SK-N-SH treated with all-trans-retinoic acid at 6 μM for 48 hours (cell line): ENCODE results near the gene THSD7A.

ENCODE experiments used
- ATAC-seq: fragments of 200-7000 bp; cut with Tn5 transposase; 3 replicates; pipeline ENCODE4 v1.9.1; 2020; ENCODE audit warnings: mild to moderate bottlenecking, moderate library complexity
- ARNTL ChIP-seq: fragments of 450-650 bp; formaldehyde crosslinking; IDR thresholded peaks from 2 replicates; pipeline ENCODE4 v1.5.0; 2020; ENCODE audit warnings: low read depth, mild to moderate bottlenecking, moderate library complexity, borderline replicate concordance
- BACH2 ChIP-seq: fragments of 250-450 bp; sonication (Bioruptor Pico); IDR thresholded peaks from 2 replicates; pipeline ENCODE4 v1.9.0; 2021; ENCODE audit warnings: mild to moderate bottlenecking, borderline replicate concordance
- CSDC2 ChIP-seq: fragments of 250-450 bp; sonication (Bioruptor Pico); IDR thresholded peaks from 2 replicates; pipeline ENCODE4 v1.5.0; 2020; ENCODE audit warnings: mild to moderate bottlenecking, moderate library complexity
- ESRRG ChIP-seq: fragments of 250-450 bp; sonication (Bioruptor Pico); IDR thresholded peaks from 2 replicates; pipeline ENCODE4 v1.6.1; 2021; ENCODE audit warnings: mild to moderate bottlenecking
- GLIS3 ChIP-seq: fragments of 250-450 bp; sonication (Bioruptor Pico); IDR thresholded peaks from 2 replicates; pipeline ENCODE4 v1.5.0; 2020; ENCODE audit warnings: mild to moderate bottlenecking, moderate library complexity
- ISL1 ChIP-seq: fragments of 250-450 bp; sonication (Bioruptor Pico); IDR thresholded peaks from 2 replicates; pipeline ENCODE4 v2.1.2; 2022; ENCODE audit warnings: mild to moderate bottlenecking, moderate library complexity
- OSR1 ChIP-seq: fragments of 250-450 bp; sonication (Bioruptor Pico); IDR thresholded peaks from 2 replicates; pipeline ENCODE4 v1.8.0; 2022; ENCODE audit warnings: moderate library complexity, mild to moderate bottlenecking, inconsistent platforms
- POU6F1 ChIP-seq: fragments of 250-450 bp; sonication (Bioruptor Pico); IDR thresholded peaks from 2 replicates; pipeline ENCODE4 v1.8.0; 2021; ENCODE audit warnings: low read depth, mild to moderate bottlenecking, moderate library complexity, borderline replicate concordance
- PPARA ChIP-seq: fragments of 250-450 bp; sonication (Bioruptor Pico); IDR thresholded peaks from 2 replicates; pipeline ENCODE4 v1.5.0; 2020; ENCODE audit warnings: mild to moderate bottlenecking, borderline replicate concordance
- RARB ChIP-seq: fragments of 250-450 bp; sonication (Bioruptor Pico); IDR thresholded peaks from 2 replicates; pipeline ENCODE4 v1.8.0; 2021; ENCODE audit warnings: mild to moderate bottlenecking, moderate library complexity
- SNAI2 ChIP-seq: fragments of 250-450 bp; sonication (Bioruptor Pico); IDR thresholded peaks from 2 replicates; pipeline ENCODE4 v1.5.0; 2020; ENCODE audit warnings: mild to moderate bottlenecking, moderate library complexity
- TCF4 ChIP-seq: fragments of 250-450 bp; sonication (Bioruptor Pico); IDR thresholded peaks from 2 replicates; pipeline ENCODE4 v1.8.0; 2021; ENCODE audit warnings: mild to moderate bottlenecking, moderate library complexity, borderline replicate concordance
- TOX ChIP-seq: fragments of 250-450 bp; sonication (Bioruptor Pico); IDR thresholded peaks from 2 replicates; pipeline ENCODE4 v1.8.0; 2021; ENCODE audit warnings: mild to moderate bottlenecking, moderate library complexity, borderline replicate concordance
- TSHZ2 ChIP-seq: fragments of 250-450 bp; sonication (Bioruptor Pico); IDR thresholded peaks from 2 replicates; pipeline ENCODE4 v1.5.0; 2020; ENCODE audit warnings: mild to moderate bottlenecking, moderate library complexity
- ZC3H10 ChIP-seq: fragments of 250-450 bp; sonication (Bioruptor Pico); IDR thresholded peaks from 2 replicates; pipeline ENCODE4 v1.5.1; 2021; ENCODE audit warnings: mild to moderate bottlenecking, moderate library complexity
- ZFP30 ChIP-seq: fragments of 450-650 bp; formaldehyde crosslinking; IDR thresholded peaks from 2 replicates; pipeline ENCODE4 v1.5.0; 2022; ENCODE audit warnings: mild to moderate bottlenecking, moderate library complexity
- ZNF70 ChIP-seq: fragments of 450-650 bp; formaldehyde crosslinking; IDR thresholded peaks from 2 replicates; pipeline ENCODE4 v1.5.0; 2020; ENCODE audit warnings: mild to moderate bottlenecking, moderate library complexity
- ZNF8 ChIP-seq: fragments of 450-650 bp; formaldehyde crosslinking; IDR thresholded peaks from 2 replicates; pipeline ENCODE4 v1.5.0; 2020; ENCODE audit warnings: mild to moderate bottlenecking, moderate library complexity
- TF ChIP-seq, protein P1 (sequence below): fragments of 250-450 bp; sonication (Bioruptor Pico); IDR thresholded peaks from 2 replicates; pipeline ENCODE4 v1.5.1; 2020; ENCODE audit warnings: low read depth, mild to moderate bottlenecking, moderate library complexity
- TF ChIP-seq, protein P2 (sequence below): fragments of 250-450 bp; sonication (Bioruptor Pico); IDR thresholded peaks from 2 replicates; pipeline ENCODE4 v1.8.0; 2020; ENCODE audit warnings: mild to moderate bottlenecking, moderate library complexity, borderline replicate concordance
- TF ChIP-seq, protein P3 (sequence below): fragments of 250-450 bp; sonication (Bioruptor Pico); IDR thresholded peaks from 2 replicates; pipeline ENCODE4 v1.5.1; 2021; ENCODE audit warnings: mild to moderate bottlenecking, moderate library complexity

THSD7A gene

DNA sequence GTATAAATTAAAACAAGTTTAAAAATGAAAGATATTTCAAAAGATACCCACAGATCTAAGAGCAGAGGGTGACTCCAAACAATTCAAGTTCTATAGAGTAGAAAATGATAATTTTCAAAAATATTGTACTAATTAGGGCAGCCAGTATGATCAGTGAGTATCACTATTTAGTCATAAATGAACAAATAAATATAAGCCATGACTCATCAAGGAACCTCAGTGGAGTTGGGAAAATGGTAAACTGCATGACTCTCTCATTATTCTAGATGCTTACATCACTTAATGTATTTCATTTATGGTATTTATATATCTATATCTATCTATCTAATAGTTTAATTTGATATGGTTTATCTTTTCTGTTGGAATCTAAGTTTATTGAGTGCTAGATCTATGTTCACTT, 94.3 kb downstream of the THSD7A start (continued):
- TF ChIP-seq, protein P1, sequence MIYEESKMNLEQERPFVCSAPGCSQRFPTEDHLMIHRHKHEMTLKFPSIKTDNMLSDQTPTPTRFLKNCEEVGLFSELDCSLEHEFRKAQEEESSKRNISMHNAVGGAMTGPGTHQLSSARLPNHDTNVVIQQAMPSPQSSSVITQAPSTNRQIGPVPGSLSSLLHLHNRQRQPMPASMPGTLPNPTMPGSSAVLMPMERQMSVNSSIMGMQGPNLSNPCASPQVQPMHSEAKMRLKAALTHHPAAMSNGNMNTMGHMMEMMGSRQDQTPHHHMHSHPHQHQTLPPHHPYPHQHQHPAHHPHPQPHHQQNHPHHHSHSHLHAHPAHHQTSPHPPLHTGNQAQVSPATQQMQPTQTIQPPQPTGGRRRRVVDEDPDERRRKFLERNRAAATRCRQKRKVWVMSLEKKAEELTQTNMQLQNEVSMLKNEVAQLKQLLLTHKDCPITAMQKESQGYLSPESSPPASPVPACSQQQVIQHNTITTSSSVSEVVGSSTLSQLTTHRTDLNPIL (CRISPR knock-in tag) = no peak
- TF ChIP-seq ISL1 (CRISPR knock-in tag) = no peak
- no peak for TF ChIP-seq TOX (CRISPR knock-in tag)
- TF ChIP-seq POU6F1 (CRISPR knock-in tag) = no peak
- no peak for TF ChIP-seq ZNF70 (CRISPR knock-in tag)

DNA sequence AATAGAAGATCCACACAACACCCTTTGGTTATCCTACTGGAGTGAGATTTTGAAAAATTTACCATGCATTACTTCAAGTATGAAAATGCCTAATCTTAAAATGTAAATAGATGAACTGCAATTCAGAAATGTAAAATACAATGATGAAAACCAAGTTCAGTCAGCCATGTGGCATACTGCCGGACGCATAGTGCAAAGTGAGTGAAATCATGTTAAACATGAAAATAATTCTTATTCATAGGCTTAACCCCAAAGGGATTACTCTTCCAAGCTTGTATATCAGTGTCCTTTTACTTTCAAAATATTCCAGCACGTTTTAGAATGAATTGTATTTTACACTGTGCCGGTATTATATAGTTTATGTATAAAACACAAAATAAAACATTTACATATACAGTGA, 99.8 kb downstream of the THSD7A start:
- no peak for TF ChIP-seq TSHZ2 (CRISPR knock-in tag)
- no peak for TF ChIP-seq GLIS3
- TF ChIP-seq CSDC2 = no peak
- TF ChIP-seq BACH2 (CRISPR knock-in tag) = no peak
- TF ChIP-seq TOX (CRISPR knock-in tag) = no peak
- TF ChIP-seq ZNF70 (CRISPR knock-in tag) = no peak
- TF ChIP-seq, protein P2, sequence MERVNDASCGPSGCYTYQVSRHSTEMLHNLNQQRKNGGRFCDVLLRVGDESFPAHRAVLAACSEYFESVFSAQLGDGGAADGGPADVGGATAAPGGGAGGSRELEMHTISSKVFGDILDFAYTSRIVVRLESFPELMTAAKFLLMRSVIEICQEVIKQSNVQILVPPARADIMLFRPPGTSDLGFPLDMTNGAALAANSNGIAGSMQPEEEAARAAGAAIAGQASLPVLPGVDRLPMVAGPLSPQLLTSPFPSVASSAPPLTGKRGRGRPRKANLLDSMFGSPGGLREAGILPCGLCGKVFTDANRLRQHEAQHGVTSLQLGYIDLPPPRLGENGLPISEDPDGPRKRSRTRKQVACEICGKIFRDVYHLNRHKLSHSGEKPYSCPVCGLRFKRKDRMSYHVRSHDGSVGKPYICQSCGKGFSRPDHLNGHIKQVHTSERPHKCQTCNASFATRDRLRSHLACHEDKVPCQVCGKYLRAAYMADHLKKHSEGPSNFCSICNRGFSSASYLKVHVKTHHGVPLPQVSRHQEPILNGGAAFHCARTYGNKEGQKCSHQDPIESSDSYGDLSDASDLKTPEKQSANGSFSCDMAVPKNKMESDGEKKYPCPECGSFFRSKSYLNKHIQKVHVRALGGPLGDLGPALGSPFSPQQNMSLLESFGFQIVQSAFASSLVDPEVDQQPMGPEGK = no peak
- no peak for TF ChIP-seq POU6F1 (CRISPR knock-in tag)
- TF ChIP-seq RARB (CRISPR knock-in tag) = no peak
- no peak for TF ChIP-seq ISL1 (CRISPR knock-in tag)
- TF ChIP-seq SNAI2 (CRISPR knock-in tag) = no peak
- no peak for TF ChIP-seq OSR1 (CRISPR knock-in tag)
- TF ChIP-seq ESRRG (CRISPR knock-in tag) = no peak
- no peak for ATAC-seq

- ATAC-seq = no peak
- TF ChIP-seq, protein P3, sequence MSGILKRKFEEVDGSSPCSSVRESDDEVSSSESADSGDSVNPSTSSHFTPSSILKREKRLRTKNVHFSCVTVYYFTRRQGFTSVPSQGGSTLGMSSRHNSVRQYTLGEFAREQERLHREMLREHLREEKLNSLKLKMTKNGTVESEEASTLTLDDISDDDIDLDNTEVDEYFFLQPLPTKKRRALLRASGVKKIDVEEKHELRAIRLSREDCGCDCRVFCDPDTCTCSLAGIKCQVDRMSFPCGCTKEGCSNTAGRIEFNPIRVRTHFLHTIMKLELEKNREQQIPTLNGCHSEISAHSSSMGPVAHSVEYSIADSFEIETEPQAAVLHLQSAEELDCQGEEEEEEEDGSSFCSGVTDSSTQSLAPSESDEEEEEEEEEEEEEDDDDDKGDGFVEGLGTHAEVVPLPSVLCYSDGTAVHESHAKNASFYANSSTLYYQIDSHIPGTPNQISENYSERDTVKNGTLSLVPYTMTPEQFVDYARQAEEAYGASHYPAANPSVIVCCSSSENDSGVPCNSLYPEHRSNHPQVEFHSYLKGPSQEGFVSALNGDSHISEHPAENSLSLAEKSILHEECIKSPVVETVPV (CRISPR knock-in tag) = no peak
- TF ChIP-seq CSDC2 (no peak), RARB (CRISPR knock-in tag) (no peak), BACH2 (CRISPR knock-in tag) (no peak), TCF4 (CRISPR knock-in tag) (no peak), GLIS3 (no peak), ARNTL (CRISPR knock-in tag) (no peak), ZNF8 (no peak), ZFP30 (CRISPR knock-in tag) (no peak), ISL1 (CRISPR knock-in tag) (no peak), POU6F1 (CRISPR knock-in tag) (no peak), TOX (CRISPR knock-in tag) (no peak), ZC3H10 (CRISPR knock-in tag) (no peak), PPARA (CRISPR knock-in tag) (no peak), ESRRG (CRISPR knock-in tag) (no peak)
- TF ChIP-seq, protein P1 (CRISPR knock-in tag) = no peak
- TF ChIP-seq, protein P2 = no peak
Observed at GRCh38 chr7:11730725-11731124, 101.3 kb downstream of the THSD7A start.
